Liver (tissue), 9 donors: Measurements from ENCODE around the gene PDC. TPM values are rescaled to one million over a fixed set of nuclear protein-coding genes. Genes with fewer than 3 reads are reported as not detected.

Source experiments
- DNase-seq: peaks from one replicate; pipeline ENCODE4 v3.0.0-alpha.2; 2017; ENCODE audit warnings: low spot score
- H3K27ac ChIP-seq, 2 donors: one replicate each; pipeline ENCODE4 v1.7.0; 2013; ENCODE audit warnings: inconsistent platforms in 2 of 2, low read length in 2 of 2, control low read depth in 1 of 2, low read depth in 1 of 2, mild to moderate bottlenecking in 1 of 2
- H3K27me3 ChIP-seq, 4 donors: one replicate each; pipeline versions ENCODE4 v1.6.1 to v1.7.0; 2013; ENCODE audit warnings: low read length in 3 of 4, inconsistent platforms in 1 of 4, mild to moderate bottlenecking in 1 of 4, moderate library complexity in 1 of 4; ENCODE audit not compliant: control insufficient read depth in 4 of 4, insufficient read depth in 4 of 4
- H3K36me3 ChIP-seq, 4 donors: one replicate each; pipeline versions ENCODE4 v1.6.1 to v1.7.0; 2013; ENCODE audit warnings: low read length in 3 of 4, mild to moderate bottlenecking in 3 of 4, low read depth in 1 of 4, moderate library complexity in 1 of 4; ENCODE audit not compliant: control insufficient read depth in 4 of 4, insufficient read depth in 3 of 4
- H3K4me1 ChIP-seq, 4 donors: one replicate each; pipeline versions ENCODE4 v1.6.1 to v1.7.0; 2013; ENCODE audit warnings: low read length in 3 of 4, mild to moderate bottlenecking in 3 of 4, moderate library complexity in 1 of 4; ENCODE audit not compliant: control insufficient read depth in 4 of 4, insufficient read depth in 4 of 4
- H3K4me3 ChIP-seq, 3 donors: one replicate each; pipeline versions ENCODE4 v1.6.1 to v1.7.0; 2013; ENCODE audit warnings: low read length in 3 of 3, control low read depth in 1 of 3, low read depth in 1 of 3, mild to moderate bottlenecking in 1 of 3
- H3K9ac ChIP-seq, 2 donors: one replicate each; pipeline ENCODE4 v1.7.0; 2013; ENCODE audit warnings: low read length in 2 of 2, mild to moderate bottlenecking in 2 of 2, moderate library complexity in 2 of 2, control low read depth in 1 of 2, low read depth in 1 of 2
- H3K9me3 ChIP-seq, 4 donors: one replicate each; pipeline versions ENCODE4 v1.6.1 to v1.7.0; 2013; ENCODE audit warnings: low read length in 3 of 4; ENCODE audit not compliant: control insufficient read depth in 4 of 4
- ATF3 ChIP-seq: IDR thresholded peaks from 2 replicates; pipeline ENCODE4 v1.6.1; 2016; ENCODE audit warnings: antibody characterized with exemption
- EGR1 ChIP-seq, 2 donors: IDR thresholded peaks; 2 replicates each; pipeline ENCODE4 v1.6.1; 2016 to 2018; ENCODE audit warnings: antibody characterized with exemption in 2 of 2, low read depth in 2 of 2
- FOXA1 ChIP-seq: IDR thresholded peaks from 2 replicates; pipeline ENCODE4 v1.6.1; 2016; ENCODE audit warnings: antibody characterized with exemption
- FOXA2 ChIP-seq: IDR thresholded peaks from 2 replicates; pipeline ENCODE4 v1.6.1; 2016; ENCODE audit warnings: antibody characterized with exemption
- GABPA ChIP-seq, 2 donors: IDR thresholded peaks in 1 of 2; conservative IDR thresholded peaks in 1 of 2; 2 replicates each; pipeline ENCODE4 v1.6.1; 2016; ENCODE audit warnings: antibody characterized with exemption in 2 of 2, mild to moderate bottlenecking in 1 of 2, moderate library complexity in 1 of 2
- HNF4A ChIP-seq, 2 donors: conservative IDR thresholded peaks; 2 replicates each; pipeline ENCODE4 v1.6.1; 2016; ENCODE audit warnings: antibody characterized with exemption in 2 of 2, mild to moderate bottlenecking in 2 of 2
- HNF4G ChIP-seq: IDR thresholded peaks from 2 replicates; pipeline ENCODE4 v1.6.1; 2016; ENCODE audit warnings: antibody characterized with exemption
- JUND ChIP-seq, 2 donors: IDR thresholded peaks; 2 replicates each; pipeline ENCODE4 v1.6.1; 2016; ENCODE audit warnings: antibody characterized with exemption in 2 of 2
- MAX ChIP-seq: IDR thresholded peaks from 2 replicates; pipeline ENCODE4 v1.6.1; 2016; ENCODE audit warnings: antibody characterized with exemption
- NR2F2 ChIP-seq: IDR thresholded peaks from 2 replicates; pipeline ENCODE4 v1.6.1; 2016; ENCODE audit warnings: antibody characterized with exemption
- RAD21 ChIP-seq, 2 donors: IDR thresholded peaks; 2 replicates each; pipeline ENCODE4 v1.6.1; 2016; ENCODE audit warnings: antibody characterized with exemption in 2 of 2, mild to moderate bottlenecking in 2 of 2
- REST ChIP-seq: IDR thresholded peaks from 2 replicates; pipeline ENCODE4 v1.6.1; 2016; ENCODE audit warnings: antibody characterized with exemption, mild to moderate bottlenecking
- RXRA ChIP-seq, 2 donors: IDR thresholded peaks; 2 replicates each; pipeline ENCODE4 v1.6.1; 2017 to 2018; ENCODE audit warnings: antibody characterized with exemption in 2 of 2, mild to moderate bottlenecking in 1 of 2
- SP1 ChIP-seq: IDR thresholded peaks from 2 replicates; pipeline ENCODE4 v1.6.1; 2018; ENCODE audit warnings: antibody characterized with exemption, mild to moderate bottlenecking
- TAF1 ChIP-seq: conservative IDR thresholded peaks from 2 replicates; pipeline ENCODE4 v1.6.1; 2016; ENCODE audit warnings: antibody characterized with exemption, mild to moderate bottlenecking
- YY1 ChIP-seq: IDR thresholded peaks from 2 replicates; pipeline ENCODE4 v1.6.1; 2016; ENCODE audit warnings: antibody characterized with exemption, mild to moderate bottlenecking
- ZBTB33 ChIP-seq: IDR thresholded peaks from 2 replicates; pipeline ENCODE4 v1.6.1; 2016; ENCODE audit warnings: antibody characterized with exemption
- WGBS: extraction: QIAGEN DNeasy Blood & Tissue Kit; methylation state at CpG from one replicate; pipeline ENCODE4 v1.1.7; 2013; 5-methylcytosine and 5-hydroxymethylcytosine counted together
- polyA plus RNA-seq, 2 donors: library from polyadenylated mRNA; stranded (reverse) in 1 of 2; unstranded in 1 of 2; fragments of 200-250 nt in 1 of 2; fragments of >200 nt in 1 of 2; fragmentation: Nextera tagmentation in 1 of 2; extraction: Ambion mirVana in 1 of 2; gene quantifications; one replicate each; pipeline versions ENCODE4 v1.2.1 to v1.2.3, GENCODE V29; 2013 to 2015
- total RNA-seq, 2 donors: library from RNA; depleted of rRNA; stranded (reverse); fragments of >200 nt; gene quantifications; one replicate each; pipeline ENCODE4 v1.2.3, GENCODE V29; 2014
- TF ChIP-seq, protein P1 (sequence below): fragments of 150-350 bp; IDR thresholded peaks from 2 replicates; pipeline ENCODE4 v1.5.1; 2017; ENCODE audit warnings: improper control_type of control experiment, low read depth, low read length; ENCODE audit not compliant: missing input control
- donor health status: healthy.
- donor health status: healthy.
- donor health status: healthy.
- donor health status: healthy.
- donor health status: healthy.

PDC gene
- total and polyA plus RNA-seq, 4 donors = 0.22 TPM; not detected in 3

- WGBS = 76% methylated on average over 4 of the region's 4 CpGs
- Histone ChIP-seq H3K9me3 (no peaks in the 10 kb centered on the region), H3K27me3 (no peaks in the 10 kb centered on the region), H3K27ac (no peak overlapping the region), H3K4me1 (no peaks in the 10 kb centered on the region), H3K36me3 (peaks cover 0 to 1% (median 0%) of the 10 kb centered on the region in 4 donors), H3K9ac (no peak overlapping the region), H3K4me3 (no peak overlapping the region)
- TF ChIP-seq HNF4A (conservative IDR thresholded peaks at IDR 0.05) (no peak), RXRA (IDR thresholded peaks at IDR 0.05) (no peak), SP1 (no peak)
- TF ChIP-seq, protein P1, sequence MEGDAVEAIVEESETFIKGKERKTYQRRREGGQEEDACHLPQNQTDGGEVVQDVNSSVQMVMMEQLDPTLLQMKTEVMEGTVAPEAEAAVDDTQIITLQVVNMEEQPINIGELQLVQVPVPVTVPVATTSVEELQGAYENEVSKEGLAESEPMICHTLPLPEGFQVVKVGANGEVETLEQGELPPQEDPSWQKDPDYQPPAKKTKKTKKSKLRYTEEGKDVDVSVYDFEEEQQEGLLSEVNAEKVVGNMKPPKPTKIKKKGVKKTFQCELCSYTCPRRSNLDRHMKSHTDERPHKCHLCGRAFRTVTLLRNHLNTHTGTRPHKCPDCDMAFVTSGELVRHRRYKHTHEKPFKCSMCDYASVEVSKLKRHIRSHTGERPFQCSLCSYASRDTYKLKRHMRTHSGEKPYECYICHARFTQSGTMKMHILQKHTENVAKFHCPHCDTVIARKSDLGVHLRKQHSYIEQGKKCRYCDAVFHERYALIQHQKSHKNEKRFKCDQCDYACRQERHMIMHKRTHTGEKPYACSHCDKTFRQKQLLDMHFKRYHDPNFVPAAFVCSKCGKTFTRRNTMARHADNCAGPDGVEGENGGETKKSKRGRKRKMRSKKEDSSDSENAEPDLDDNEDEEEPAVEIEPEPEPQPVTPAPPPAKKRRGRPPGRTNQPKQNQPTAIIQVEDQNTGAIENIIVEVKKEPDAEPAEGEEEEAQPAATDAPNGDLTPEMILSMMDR = no peak
- DNase-seq = no peak
These were observed 37.9 kb upstream of the PDC start for GRCh38 chr1:186498695-186499389.

DNA sequence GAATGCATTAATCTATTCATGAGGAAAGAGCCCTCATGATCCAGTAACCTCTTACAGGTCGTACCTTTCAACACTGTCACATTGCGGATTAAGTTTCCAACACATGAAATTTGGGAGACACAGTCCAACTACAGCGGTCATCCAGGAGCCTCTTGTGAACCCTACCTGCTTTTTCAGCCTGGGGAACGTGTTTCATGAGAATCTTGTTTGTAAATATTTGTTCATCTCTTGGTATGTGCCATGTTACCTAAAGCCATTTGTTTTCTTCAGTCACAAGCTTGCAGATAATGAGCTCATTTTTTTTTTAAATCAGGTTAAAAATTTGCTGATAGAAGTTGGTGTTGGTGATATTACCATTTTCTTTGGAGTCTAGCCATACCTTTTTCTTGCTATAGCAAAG, 37.2 kb upstream of the PDC start:
- no peaks in the 10 kb centered on the region for H3K27me3 ChIP-seq
- no peak overlapping the region for H3K27ac ChIP-seq
- H3K9me3 ChIP-seq = no peaks in the 10 kb centered on the region
- peaks cover 0 to 1% (median 0%) of the 10 kb centered on the region in 4 donors for H3K36me3 ChIP-seq
- H3K4me3 ChIP-seq = no peak overlapping the region
- TF ChIP-seq, protein P1 = no peak
- no peak for TF ChIP-seq SP1
- TF ChIP-seq FOXA2 = no peak
- no peak for TF ChIP-seq JUND (IDR thresholded peaks at IDR 0.05)
- no peak for TF ChIP-seq MAX
- no peak for TF ChIP-seq ATF3
- no peak for TF ChIP-seq HNF4A (conservative IDR thresholded peaks at IDR 0.05)
- TF ChIP-seq EGR1 (IDR thresholded peaks at IDR 0.05; ENCODE audit: low read depth in 2 of 2) = no peak
- TF ChIP-seq FOXA1 = no peak
- TF ChIP-seq NR2F2 = no peak
- TF ChIP-seq HNF4G = no peak
- no peak for TF ChIP-seq ZBTB33
- TF ChIP-seq REST = no peak
- no peak for TF ChIP-seq RXRA (IDR thresholded peaks at IDR 0.05)
- TF ChIP-seq RAD21 (IDR thresholded peaks at IDR 0.05) = no peak
- no peak for TF ChIP-seq GABPA (IDR thresholded peaks at IDR 0.05 in 1 of 2, conservative IDR thresholded peaks at IDR 0.05 in 1 of 2)
- TF ChIP-seq YY1 = no peak
- TF ChIP-seq TAF1 = no peak
- no peak overlapping the region for H3K9ac ChIP-seq
- H3K4me1 ChIP-seq = no peaks in the 10 kb centered on the region
- DNase-seq = no peak
- WGBS = 89% methylated on average over 4 of the region's 4 CpGs
